GM23248 (cell line): ENCODE results near the gene SPTLC1. TPM values are rescaled to one million over a fixed set of nuclear protein-coding genes. Genes with fewer than 3 reads are reported as not detected.
"Not testable (repeated sequence)": the region's sequence is repeated elsewhere in the genome, so short reads cannot be mapped to it uniquely, and the experiment has no call there.

Source experiments
- DNase-seq: peaks from one replicate; pipeline ENCODE4 v3.0.0-alpha.2; 2015
- H2AFZ ChIP-seq: fragments of 200-600 bp; sonication (generic); 2 replicates; pipeline ENCODE4 v1.6.1; 2016; ENCODE audit warnings: antibody characterized with exemption
- H3F3A ChIP-seq: fragments of 200-600 bp; sonication (generic); 2 replicates; pipeline ENCODE4 v1.6.1; 2016; ENCODE audit warnings: mild to moderate bottlenecking, antibody characterized with exemption, mixed run types; ENCODE audit not compliant: insufficient read depth
- H3K27ac ChIP-seq: fragments of 200-600 bp; sonication (generic); 2 replicates; pipeline ENCODE4 v1.5.1; 2016; ENCODE audit warnings: mild to moderate bottlenecking
- H3K27me3 ChIP-seq: fragments of 200-600 bp; sonication (generic); replicated peaks from 2 replicates; pipeline ENCODE4 v1.6.1; 2016; ENCODE audit warnings: mild to moderate bottlenecking; ENCODE audit not compliant: insufficient read depth
- H3K36me3 ChIP-seq: fragments of 200-600 bp; sonication (generic); 2 replicates; pipeline ENCODE4 v1.6.1; 2016; ENCODE audit warnings: low read depth, mild to moderate bottlenecking
- H3K4me1 ChIP-seq: fragments of 200-600 bp; sonication (generic); 2 replicates; pipeline ENCODE4 v1.6.1; 2016; ENCODE audit warnings: mild to moderate bottlenecking; ENCODE audit not compliant: insufficient read depth
- H3K4me2 ChIP-seq: fragments of 200-600 bp; sonication (generic); one replicate; pipeline ENCODE4 v1.6.1; 2016; ENCODE audit warnings: mild to moderate bottlenecking; ENCODE audit not compliant: unreplicated experiment
- H3K4me3 ChIP-seq: fragments of 200-600 bp; sonication (generic); 2 replicates; pipeline ENCODE4 v1.5.1; 2016; ENCODE audit warnings: mild to moderate bottlenecking
- H3K79me2 ChIP-seq: fragments of 200-600 bp; sonication (generic); 2 replicates; pipeline ENCODE4 v1.6.1; 2016; ENCODE audit warnings: mild to moderate bottlenecking; ENCODE audit not compliant: insufficient read depth
- H3K9ac ChIP-seq: fragments of 200-600 bp; sonication (generic); 2 replicates; pipeline ENCODE4 v1.6.1; 2016; ENCODE audit warnings: mild to moderate bottlenecking
- H3K9me2 ChIP-seq: fragments of 200-600 bp; sonication (generic); 2 replicates; pipeline ENCODE4 v1.6.1; 2016; ENCODE audit warnings: mixed run types, mild to moderate bottlenecking, moderate library complexity; ENCODE audit not compliant: insufficient read depth
- H3K9me3 ChIP-seq: fragments of 200-600 bp; sonication (generic); one replicate; pipeline ENCODE4 v1.6.1; 2017; ENCODE audit warnings: low read depth
- H4K20me1 ChIP-seq: fragments of 200-600 bp; sonication (generic); 2 replicates; pipeline ENCODE4 v1.6.0; 2016; ENCODE audit not compliant: insufficient read depth
- EZH2 ChIP-seq: fragments of 200-600 bp; sonication (generic); IDR thresholded peaks from 2 replicates; pipeline ENCODE4 v1.6.1; 2018; ENCODE audit warnings: antibody characterized with exemption, mild to moderate bottlenecking; ENCODE audit not compliant: insufficient read depth, poor library complexity, severe bottlenecking
- EZH2phosphoT487 ChIP-seq: fragments of 200-600 bp; sonication (generic); IDR thresholded peaks from 2 replicates; pipeline ENCODE4 v1.6.1; 2018; ENCODE audit warnings: antibody characterized with exemption, moderate library complexity, mild to moderate bottlenecking, low read depth; ENCODE audit not compliant: insufficient read depth
- WGBS, 2 experiments: methylation state at CpG; one replicate each; pipeline ENCODE4 v1.1.6; 2015 to 2017; ENCODE audit warnings: low lambda C conversion rate in 2 of 2, low coverage in 1 of 2; ENCODE audit errors: missing lambda C conversion rate in 2 of 2; 5-methylcytosine and 5-hydroxymethylcytosine counted together
- in situ Hi-C: fragments of 300-500 bp; cut with MboI; formaldehyde crosslinking; loops from 2 replicates; pipeline ENCODE4 v1.15.0; 2020
- polyA plus RNA-seq: library from polyadenylated mRNA; unstranded; fragments of >200 nt; fragmentation: Nextera tagmentation; extraction: Ambion mirVana; gene quantifications from 2 replicates; pipeline ENCODE4 v1.2.1, GENCODE V29; 2016
- total RNA-seq: library from RNA; depleted of rRNA; stranded (reverse); fragments of >200 nt; shearing (Covaris generic); gene quantifications from 2 replicates; pipeline ENCODE4 v1.2.3, GENCODE V29; 2014

The SPTLC1 gene
- total and polyA plus RNA-seq, 2 experiments from 2014 or later: 115 to 142 TPM

- Histone ChIP-seq H3F3A (peaks cover 10% of the 10 kb centered on the region; the same call in 1 of the 2 replicates), H3K4me2 (peak overlapping the region; percentile 84), H3K9me3 (no peaks in the 10 kb centered on the region), H3K4me1 (peaks cover 6% of the 10 kb centered on the region), H3K36me3 (no peaks in the 10 kb centered on the region), H3K9ac (peak overlapping the region; percentile 76), H2AFZ (peak overlapping the region; percentile 81), H3K4me3 (peak overlapping the region; percentile 71), H4K20me1 (no peaks in the 10 kb centered on the region), H3K9me2 (no peaks in the 10 kb centered on the region), H3K79me2 (peaks cover 24% of the 10 kb centered on the region), H3K27me3 (no peaks in the 10 kb centered on the region), H3K27ac (no peak overlapping the region)
- TF ChIP-seq EZH2: no peak
- TF ChIP-seq EZH2phosphoT487: no peak
- in situ Hi-C loops: loop anchor here (25.0 kb wide), 1 partner anchor 497 kb away; no protein-coding TSS in a partner anchor
- DNase-seq: peak; percentile 14
- WGBS, 2 experiments: 4% methylated on average over 6 of the region's 6 CpGs
Observed at GRCh38 chr9:92140754-92141143, 25.5 kb upstream of the SPTLC1 start.

GRCh38 chr9:92140074-92140753, 25.0 kb upstream of the SPTLC1 start:
- Histone ChIP-seq H3K36me3 (no peaks in the 10 kb centered on the region), H3K27me3 (no peaks in the 10 kb centered on the region), H4K20me1 (no peaks in the 10 kb centered on the region), H3K4me2 (peak overlapping the region; percentile 84), H3K9ac (peak overlapping the region; percentile 76), H3K4me3 (peak overlapping the region; percentile 71), H3K27ac (no peak overlapping the region), H3K9me3 (no peaks in the 10 kb centered on the region), H3F3A (0 out of 2 replicates have a peak, but pooled peaks cover 8% of the 10 kb centered on the region), H3K9me2 (no peaks in the 10 kb centered on the region), H3K4me1 (peaks cover 6% of the 10 kb centered on the region), H2AFZ (peak overlapping the region; percentile 81), H3K79me2 (peaks cover 24% of the 10 kb centered on the region)
- peak; percentile 81 for DNase-seq
- 24 to 26% methylated on average over 16 of the region's 16 CpGs for WGBS, 2 experiments
- no peak for TF ChIP-seq EZH2phosphoT487
- in situ Hi-C loops: loop anchor here (25.0 kb wide), 1 partner anchor 497 kb away; no protein-coding TSS in a partner anchor

- not testable (repeated sequence) for H3K4me3 ChIP-seq, H3K9me3 ChIP-seq, H3F3A ChIP-seq, H4K20me1 ChIP-seq, H3K9ac ChIP-seq, H3K27me3 ChIP-seq, H3K27ac ChIP-seq, H3K9me2 ChIP-seq, H3K36me3 ChIP-seq, H3K4me2 ChIP-seq, H2AFZ ChIP-seq
- Histone ChIP-seq H3K79me2 (peaks cover 18% of the 10 kb centered on the region), H3K4me1 (peaks cover 13% of the 10 kb centered on the region)
- in situ Hi-C loops: loop anchor here (5.0 to 25.0 kb wide), 2 partner anchors 98 to 498 kb away; no protein-coding TSS in a partner anchor
- WGBS, 2 experiments: 93 to 97% methylated on average over 5 of the region's 5 CpGs
- DNase-seq: peak; percentile 66
Observed at GRCh38 chr9:92138960-92139540, 23.8 kb upstream of the SPTLC1 start.

GRCh38 chr9:92138157-92138959, 23.1 kb upstream of the SPTLC1 start:
- H3K9me3 ChIP-seq: no peaks in the 10 kb centered on the region
- WGBS, 2 experiments: 31 to 41% methylated on average over 17 to 21 of the region's 22 CpGs
- H3K4me3 ChIP-seq: no peak overlapping the region
- H3F3A ChIP-seq: no peaks in the 10 kb centered on the region
- no peak overlapping the region for H2AFZ ChIP-seq
- no peak overlapping the region for H3K27ac ChIP-seq
- no peak overlapping the region for H3K4me2 ChIP-seq
- in situ Hi-C loops: loop anchor here (5.0 to 25.0 kb wide), 2 partner anchors 99 to 499 kb away; no protein-coding TSS in a partner anchor
- no peaks in the 10 kb centered on the region for H4K20me1 ChIP-seq
- H3K9me2 ChIP-seq: no peaks in the 10 kb centered on the region
- H3K36me3 ChIP-seq: no peaks in the 10 kb centered on the region
- H3K27me3 ChIP-seq: no peaks in the 10 kb centered on the region
- TF ChIP-seq EZH2phosphoT487 (no peak), EZH2 (no peak)
- peaks cover 14% of the 10 kb centered on the region for H3K4me1 ChIP-seq
- H3K9ac ChIP-seq: no peak overlapping the region
- peak; percentile 63 for DNase-seq
- H3K79me2 ChIP-seq: peaks cover 18% of the 10 kb centered on the region
